Measurements from ENCODE around the gene ADAMTS2.

DNA sequence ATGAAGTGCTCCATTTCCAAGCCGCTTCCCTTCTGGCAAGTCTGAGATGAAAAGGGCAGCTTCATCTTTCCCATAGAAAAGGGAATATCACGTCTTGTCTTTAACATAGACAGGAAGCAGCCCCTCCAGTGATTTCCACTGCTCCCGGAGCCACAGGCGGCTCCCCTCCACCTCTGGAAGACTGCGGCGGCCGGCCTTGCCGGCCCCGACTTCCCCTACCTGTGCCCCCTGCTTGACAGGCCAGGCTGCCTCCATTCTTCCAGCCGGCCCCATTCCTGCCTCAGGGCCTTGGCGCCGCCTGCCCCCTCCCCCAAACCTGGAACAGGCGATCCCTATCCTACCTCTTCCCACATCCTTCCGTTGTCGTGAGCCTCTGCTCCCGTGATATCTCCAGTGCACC is 143.3 kb downstream of the ADAMTS2 start:
- TF ChIP-seq NFRKB (IDR thresholded peaks at IDR 0.05) = no peak
- no peak for TF ChIP-seq SP1 (IDR thresholded peaks at IDR 0.05)
- TF ChIP-seq TARDBP (IDR thresholded peaks at IDR 0.05) = no peak
